HUES48 (cell line): ENCODE data around the gene USP24.

Experiments
- H3K27ac ChIP-seq: one replicate; pipeline ENCODE4 v1.7.0; 2013; ENCODE audit warnings: low read depth, low read length, inconsistent platforms
- H3K27me3 ChIP-seq: 2 replicates; pipeline ENCODE4 v1.6.1; 2013; ENCODE audit warnings: mild to moderate bottlenecking, low read length; ENCODE audit not compliant: control insufficient read depth, insufficient read depth
- H3K36me3 ChIP-seq: 2 replicates; pipeline ENCODE4 v1.6.1; 2013; ENCODE audit warnings: low read length; ENCODE audit not compliant: control insufficient read depth, insufficient read depth
- H3K4me1 ChIP-seq: 2 replicates; pipeline ENCODE4 v1.6.1; 2013; ENCODE audit warnings: mild to moderate bottlenecking, low read length; ENCODE audit not compliant: control insufficient read depth, insufficient read depth
- H3K4me3 ChIP-seq: 2 replicates; pipeline ENCODE4 v1.5.1; 2013; ENCODE audit warnings: mild to moderate bottlenecking, low read depth, low read length
- H3K9ac ChIP-seq: 2 replicates; pipeline ENCODE4 v1.6.1; 2013; ENCODE audit warnings: mild to moderate bottlenecking, low read depth, low read length, moderate library complexity
- H3K9me3 ChIP-seq: 2 replicates; pipeline ENCODE4 v1.6.1; 2013; ENCODE audit warnings: low read length; ENCODE audit not compliant: control insufficient read depth, insufficient read depth

The USP24 gene

GRCh38 chr1:55044617-55045397 is 170.4 kb downstream of the USP24 start:
- no peak overlapping the region for H3K9ac ChIP-seq
- H3K4me1 ChIP-seq = peaks cover 15% of the 10 kb centered on the region; the same call in 1 of the 2 replicates
- H3K36me3 ChIP-seq = peaks cover 54% of the 10 kb centered on the region
- H3K4me3 ChIP-seq = no peak overlapping the region
- no peak overlapping the region for H3K27ac ChIP-seq
- peaks cover 20% of the 10 kb centered on the region for H3K27me3 ChIP-seq
- H3K9me3 ChIP-seq = no peaks in the 10 kb centered on the region

GRCh38 chr1:55043726-55044125 is 171.4 kb downstream of the USP24 start:
- Histone ChIP-seq H3K36me3 (peaks cover 44% of the 10 kb centered on the region), H3K9me3 (no peaks in the 10 kb centered on the region), H3K9ac (no peak overlapping the region), H3K27me3 (peaks cover 30% of the 10 kb centered on the region), H3K27ac (no peak overlapping the region), H3K4me3 (no peak overlapping the region), H3K4me1 (peaks cover 19% of the 10 kb centered on the region)

GRCh38 chr1:55043011-55043410 is 172.2 kb downstream of the USP24 start:
- Histone ChIP-seq H3K9me3 (no peaks in the 10 kb centered on the region), H3K4me3 (no peak overlapping the region), H3K9ac (no peak overlapping the region), H3K27me3 (peaks cover 38% of the 10 kb centered on the region), H3K4me1 (peaks cover 23% of the 10 kb centered on the region), H3K36me3 (peaks cover 37% of the 10 kb centered on the region), H3K27ac (no peak overlapping the region)

GRCh38 chr1:55041613-55042012 is 173.6 kb downstream of the USP24 start:
- Histone ChIP-seq H3K27me3 (peaks cover 47% of the 10 kb centered on the region), H3K4me1 (peaks cover 23% of the 10 kb centered on the region), H3K4me3 (peak overlapping the region; percentile 73; the same call in 1 of the 2 replicates), H3K27ac (no peak overlapping the region), H3K9ac (no peak overlapping the region), H3K36me3 (peaks cover 25% of the 10 kb centered on the region), H3K9me3 (no peaks in the 10 kb centered on the region)

GRCh38 chr1:55040933-55041494 is 174.2 kb downstream of the USP24 start:
- Histone ChIP-seq H3K36me3 (peaks cover 21% of the 10 kb centered on the region), H3K4me1 (peaks cover 23% of the 10 kb centered on the region), H3K27me3 (peaks cover 51% of the 10 kb centered on the region), H3K9me3 (no peaks in the 10 kb centered on the region), H3K9ac (no peak overlapping the region), H3K4me3 (peak overlapping the region; percentile 73), H3K27ac (no peak overlapping the region)

GRCh38 chr1:55040083-55040932 is 174.9 kb downstream of the USP24 start:
- H3K9me3 ChIP-seq = no peaks in the 10 kb centered on the region
- H3K27me3 ChIP-seq = peaks cover 51% of the 10 kb centered on the region
- peaks cover 18% of the 10 kb centered on the region for H3K36me3 ChIP-seq
- H3K27ac ChIP-seq = no peak overlapping the region
- 0 out of 2 replicates have a peak overlapping the region, but pooled peaks have one; percentile 53 for H3K9ac ChIP-seq
- H3K4me3 ChIP-seq = peak overlapping the region; percentile 73
- peaks cover 23% of the 10 kb centered on the region for H3K4me1 ChIP-seq

GRCh38 chr1:55039342-55040082 is 175.7 kb downstream of the USP24 start, which contains the start of gene PCSK9:
TSS of gene PCSK9 (plus strand) at chr1:55039548. CDS start at chr1:55039838, 290 bp downstream.
- H3K9me3 ChIP-seq = no peaks in the 10 kb centered on the region
- peaks cover 51% of the 10 kb centered on the region for H3K27me3 ChIP-seq
- peaks cover 11% of the 10 kb centered on the region for H3K36me3 ChIP-seq
- peak within 1 kb of the TSS; percentile 73 for H3K4me3 ChIP-seq
- no peak within 1 kb of the TSS for H3K27ac ChIP-seq
- peak within 1 kb of the TSS; percentile 53; the same call in 1 of the 2 replicates for H3K9ac ChIP-seq
- peaks cover 23% of the 10 kb centered on the region for H3K4me1 ChIP-seq

- H3K27ac ChIP-seq = no peak overlapping the region
- H3K4me3 ChIP-seq = peak overlapping the region; percentile 73; the same call in 1 of the 2 replicates
- H3K36me3 ChIP-seq = peaks cover 5% of the 10 kb centered on the region
- no peaks in the 10 kb centered on the region for H3K9me3 ChIP-seq
- 0 out of 2 replicates have a peak overlapping the region, but pooled peaks have one; percentile 53 for H3K9ac ChIP-seq
- peaks cover 23% of the 10 kb centered on the region for H3K4me1 ChIP-seq
- H3K27me3 ChIP-seq = peaks cover 51% of the 10 kb centered on the region
These were observed 176.2 kb downstream of the USP24 start for GRCh38 chr1:55038974-55039341.

GRCh38 chr1:55038552-55038838 is 176.7 kb downstream of the USP24 start:
- no peaks in the 10 kb centered on the region for H3K9me3 ChIP-seq
- no peak overlapping the region for H3K9ac ChIP-seq
- no peak overlapping the region for H3K27ac ChIP-seq
- H3K4me3 ChIP-seq = no peak overlapping the region
- peaks cover 51% of the 10 kb centered on the region for H3K27me3 ChIP-seq
- H3K4me1 ChIP-seq = peaks cover 23% of the 10 kb centered on the region
- peaks cover under 1% of the 10 kb centered on the region; the same call in 1 of the 2 replicates for H3K36me3 ChIP-seq

- Histone ChIP-seq H3K4me3 (no peak overlapping the region), H3K27me3 (peaks cover 51% of the 10 kb centered on the region), H3K36me3 (no peaks in the 10 kb centered on the region; the same call in 1 of the 2 replicates), H3K27ac (no peak overlapping the region), H3K4me1 (peaks cover 18% of the 10 kb centered on the region), H3K9me3 (no peaks in the 10 kb centered on the region), H3K9ac (no peak overlapping the region)
These were observed 177.2 kb downstream of the USP24 start for GRCh38 chr1:55037733-55038551.
